ENCODE results near the gene CALN1. TPM values are rescaled to one million over a fixed set of nuclear protein-coding genes. Genes with fewer than 3 reads are reported as not detected.

Gene CALN1
- total and polyA plus RNA-seq, 2 of the 8 experiments (the other 6 are each of a cell fraction or from before 2014, with no cell fraction given): 6.4 to 15.2 TPM

DNA sequence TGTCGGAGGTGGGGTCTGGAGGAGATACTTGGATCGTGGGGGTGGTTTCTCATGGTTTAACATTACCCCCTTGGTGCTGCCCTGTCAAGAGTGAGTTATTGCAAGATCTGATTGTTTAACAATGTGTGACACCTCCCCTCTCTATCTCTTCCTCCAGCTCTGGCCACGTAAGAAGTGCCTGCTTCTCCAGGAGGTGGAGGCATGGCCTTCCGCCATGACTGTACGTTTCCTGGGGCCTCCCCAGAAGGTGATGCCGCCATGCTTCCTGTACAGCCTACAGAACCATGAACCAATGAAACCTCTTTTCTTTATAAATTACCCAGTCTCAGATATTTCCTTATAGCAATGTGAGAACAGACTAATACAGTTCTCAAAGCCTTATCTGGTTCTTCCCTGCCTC is 547.0 kb downstream of the CALN1 start:
- Histone ChIP-seq H3K9me3 (ENCODE audit: insufficient read depth in 2 of 2, low read depth in 1 of 2, low read length in 1 of 2) (no peaks in the 10 kb centered on the region), H2BK120ac (replicated peaks; ENCODE audit: low read depth, low read length) (no peak overlapping the region), H3K4me3 (ENCODE audit: extremely low read depth in 1 of 4, insufficient read depth in 2 of 4, low read depth in 3 of 4, low read length in 4 of 4) (no peak overlapping the region), H3K9ac (replicated peaks in 1 of 4; ENCODE audit: extremely low read depth in 1 of 4, low read depth in 3 of 4, low read length in 3 of 4) (no peak overlapping the region), H3K27me3 (replicated peaks in 1 of 4; ENCODE audit: control insufficient read depth in 3 of 4, extremely low read depth in 1 of 4, insufficient read depth in 3 of 4, low read length in 3 of 4) (no peaks in the 10 kb centered on the region), H2AFZ (ENCODE audit: low read length) (no peak overlapping the region), H3K36me3 (ENCODE audit: control insufficient read depth in 2 of 4, insufficient read depth in 4 of 4, low read length in 3 of 4) (no peaks in the 10 kb centered on the region; a peak in 1 of 8 replicates), H3K18ac (ENCODE audit: extremely low read depth, low read length) (no peak overlapping the region), H3K27ac (ENCODE audit: low read depth, low read length) (no peak overlapping the region), H2AK5ac (ENCODE audit: low read depth, low read length) (no peak overlapping the region), H2BK12ac (ENCODE audit: low read depth, low read length) (no peak overlapping the region), H4K91ac (replicated peaks; ENCODE audit: insufficient read length, low read length) (no peak overlapping the region), H3K4me1 (replicated peaks in 1 of 4; ENCODE audit: control insufficient read depth in 3 of 4, insufficient read depth in 4 of 4, low read length in 3 of 4) (no peaks in the 10 kb centered on the region), H4K8ac (ENCODE audit: extremely low read depth, insufficient read depth, low read length) (no peak overlapping the region), H4K5ac (ENCODE audit: insufficient read length, low read depth, low read length) (no peak overlapping the region), H3K14ac (ENCODE audit: insufficient read length) (no peak overlapping the region), H3K79me1 (ENCODE audit: low read depth, low read length) (no peaks in the 10 kb centered on the region), H4K20me1 (replicated peaks in 1 of 2; ENCODE audit: control insufficient read depth in 1 of 2, insufficient read depth in 2 of 2, low read length in 2 of 2) (no peaks in the 10 kb centered on the region), H3K23ac (ENCODE audit: insufficient read length) (no peak overlapping the region), H3K56ac (replicated peaks; ENCODE audit: insufficient read length, low read depth, low read length) (no peak overlapping the region), H3K79me2 (ENCODE audit: control insufficient read depth in 1 of 2, insufficient read depth in 2 of 2, low read length in 2 of 2) (no peaks in the 10 kb centered on the region), H2BK5ac (ENCODE audit: low read depth, low read length) (no peak overlapping the region), H3K23me2 (ENCODE audit: low read depth, low read length) (no peaks in the 10 kb centered on the region), H3K4me2 (ENCODE audit: insufficient read depth in 1 of 2, low read depth in 2 of 2, low read length in 2 of 2) (no peak overlapping the region), H2BK20ac (ENCODE audit: low read length) (no peak overlapping the region), H3K4ac (replicated peaks; ENCODE audit: insufficient read length, low read depth, low read length) (no peak overlapping the region), H2BK15ac (ENCODE audit: low read length) (no peak overlapping the region)
- 94% methylated on average over 6 of the region's 6 CpGs; no CpG with 5 or more reads in 1 of the 2 experiments for WGBS, 2 experiments (ENCODE audit: extremely low coverage in 1 of 2, insufficient coverage in 1 of 2, insufficient read length in 1 of 2, insufficient replicate concordance in 2 of 2, low coverage in 1 of 2, low lambda C conversion rate in 2 of 2, missing lambda C conversion rate in 1 of 2)
- FAIRE-seq: no peak
- ChIA-PET CTCF (ENCODE audit: partially characterized antibody) (interaction anchor here (1.4 kb wide), 1 partner anchor 73 kb away, joined by 3 read pairs; no protein-coding TSS in a partner anchor), POLR2A (ENCODE audit: partially characterized antibody) (no interaction called here)
- TF ChIP-seq CREB1 (IDR thresholded peaks at IDR 0.05) (no peak), KDM5A (IDR thresholded peaks at IDR 0.05; ENCODE audit: low read length) (no peak), EZH2 (IDR thresholded peaks at IDR 0.05; ENCODE audit: low read depth, low read length, severe bottlenecking) (no peak), FOSL1 (IDR thresholded peaks at IDR 0.05; ENCODE audit: insufficient read depth, low read depth, low read length) (no peak), NANOG (IDR thresholded peaks at IDR 0.05; ENCODE audit: insufficient read depth, low read depth, low read length, poor library complexity, severe bottlenecking) (no peak), ASH2L (IDR thresholded peaks at IDR 0.05; ENCODE audit: low read length) (no peak), CBX8 (IDR thresholded peaks at IDR 0.05; ENCODE audit: borderline replicate concordance, low read depth, low read length) (no peak), SIRT6 (IDR thresholded peaks at IDR 0.05; ENCODE audit: low read length) (no peak), TAF7 (optimal IDR thresholded peaks at IDR 0.05; ENCODE audit: borderline replicate concordance, low read depth, low read length) (no peak)
- no peak for DNase-seq (ENCODE audit: low read depth in 1 of 2, low spot score in 2 of 2)

All from H1 (cell line).